ENCODE results near the gene MTMR3.
"Not testable (repeated sequence)": the region's sequence is repeated elsewhere in the genome, so short reads cannot be mapped to it uniquely, and the experiment has no call there.

MTMR3 gene

GRCh38 chr22:29883045-29883774 is at the start of gene MTMR3:
TSS of gene MTMR3 (plus strand) at chr22:29883174. CDS start at chr22:29971060, 87,886 bp downstream.
- DNase-seq = peak; percentile 82

- no peak for DNase-seq
Measured at GRCh38 chr22:29833392-29833965, 49.5 kb upstream of the MTMR3 start.

GRCh38 chr22:29834046-29834445 is 48.9 kb upstream of the MTMR3 start:
- no peak for DNase-seq

- not testable (repeated sequence) for DNase-seq
Measured at GRCh38 chr22:29836791-29837370, 46.1 kb upstream of the MTMR3 start.

GRCh38 chr22:29837741-29838598 is 45.0 kb upstream of the MTMR3 start, which contains the start of gene ASCC2:
TSS of gene ASCC2 (minus strand) at chr22:29838274. CDS start at chr22:29832325, 5,949 bp downstream.
- peak; percentile 95 for DNase-seq

- DNase-seq = no peak
Measured at GRCh38 chr22:29838599-29838956, 44.4 kb upstream of the MTMR3 start.

GRCh38 chr22:29839039-29839438 is 43.9 kb upstream of the MTMR3 start:
- no peak for DNase-seq

GRCh38 chr22:29840498-29840897 is 42.5 kb upstream of the MTMR3 start:
- DNase-seq = no peak

- DNase-seq = no peak
Measured at GRCh38 chr22:29842172-29842571, 40.8 kb upstream of the MTMR3 start.

GRCh38 chr22:29842740-29843139 is 40.2 kb upstream of the MTMR3 start:
- DNase-seq = peak; percentile 78

GRCh38 chr22:29846290-29846689 is 36.7 kb upstream of the MTMR3 start:
- no peak for DNase-seq

GRCh38 chr22:29848111-29848510 is 34.9 kb upstream of the MTMR3 start:
- DNase-seq = no peak

- no peak for DNase-seq
Measured at GRCh38 chr22:29854432-29854831, 28.5 kb upstream of the MTMR3 start.

- DNase-seq = no peak
Measured at GRCh38 chr22:29855611-29856181, 27.3 kb upstream of the MTMR3 start.

GRCh38 chr22:29856496-29856895 is 26.5 kb upstream of the MTMR3 start:
- no peak for DNase-seq

GRCh38 chr22:29859030-29859429 is 23.9 kb upstream of the MTMR3 start:
- DNase-seq = not testable (repeated sequence)

GRCh38 chr22:29860006-29860766 is 22.8 kb upstream of the MTMR3 start:
- DNase-seq = no peak

GRCh38 chr22:29861672-29862297 is 21.2 kb upstream of the MTMR3 start:
- no peak for DNase-seq

GRCh38 chr22:29865572-29865971 is 17.4 kb upstream of the MTMR3 start:
- DNase-seq = not testable (repeated sequence)

- DNase-seq = no peak
Measured at GRCh38 chr22:29867260-29867659, 15.7 kb upstream of the MTMR3 start.

- no peak for DNase-seq
Measured at GRCh38 chr22:29867851-29868250, 15.1 kb upstream of the MTMR3 start.

- no peak for DNase-seq
Measured at GRCh38 chr22:29870574-29870973, 12.4 kb upstream of the MTMR3 start.

Measured in DMS53 (cell line).